Fibroblast of lung (primary cell): Measurements from ENCODE around the gene MMS22L. TPM values are rescaled to one million over a fixed set of nuclear protein-coding genes. Genes with fewer than 3 reads are reported as not detected.

ENCODE experiments used
- DNase-seq, 2 donors: peaks; one replicate each; pipeline versions ENCODE4 v3.0.0 to v3.0.0-alpha.2; 2010; ENCODE audit warnings: low read depth in 2 of 2
- H2AFZ ChIP-seq: 2 replicates; pipeline ENCODE4 v1.5.1; 2012; ENCODE audit warnings: low read length, control low read depth, inconsistent platforms
- H3K27ac ChIP-seq: 2 replicates; pipeline ENCODE4 v1.5.1; 2011; ENCODE audit warnings: low read length, control low read depth; ENCODE audit not compliant: insufficient read depth
- H3K27me3 ChIP-seq: 2 replicates; pipeline ENCODE4 v1.5.1; 2011; ENCODE audit warnings: mild to moderate bottlenecking, low read length; ENCODE audit not compliant: control insufficient read depth, insufficient read depth
- H3K36me3 ChIP-seq: 2 replicates; pipeline ENCODE4 v1.5.1; 2011; ENCODE audit warnings: low read length; ENCODE audit not compliant: control insufficient read depth, insufficient read depth
- H3K4me1 ChIP-seq: 2 replicates; pipeline ENCODE4 v1.5.1; 2011; ENCODE audit warnings: low read length; ENCODE audit not compliant: control insufficient read depth, insufficient read depth; ENCODE audit errors: extremely low read depth
- H3K4me2 ChIP-seq: 2 replicates; pipeline ENCODE4 v1.5.1; 2011; ENCODE audit warnings: low read length, control low read depth; ENCODE audit not compliant: insufficient read depth; ENCODE audit errors: extremely low read depth
- H3K4me3 ChIP-seq, 4 experiments: fragments of 200-600 bp in 1 of 4; sonication (generic) in 1 of 4; replicated peaks in 1 of 4; 2 replicates each; pipeline ENCODE4 v1.5.1; 2011 to 2016; ENCODE audit warnings: low read length in 4 of 4, low read depth in 3 of 4, mild to moderate bottlenecking in 3 of 4, control low read depth in 2 of 4, inconsistent platforms in 1 of 4, mixed read lengths in 1 of 4; ENCODE audit not compliant: insufficient read depth in 1 of 4; ENCODE audit errors: control extremely low read depth in 1 of 4
- H3K79me2 ChIP-seq: 2 replicates; pipeline ENCODE4 v1.5.1; 2012; ENCODE audit warnings: mild to moderate bottlenecking, low read length, inconsistent platforms; ENCODE audit not compliant: control insufficient read depth, insufficient read depth
- H3K9ac ChIP-seq: 2 replicates; pipeline ENCODE4 v1.5.1; 2011; ENCODE audit warnings: mild to moderate bottlenecking, low read length, control low read depth; ENCODE audit not compliant: insufficient read depth
- H3K9me3 ChIP-seq: 2 replicates; pipeline ENCODE4 v1.5.1; 2012; ENCODE audit warnings: low read depth, low read length; ENCODE audit not compliant: control insufficient read depth, insufficient read depth
- H4K20me1 ChIP-seq: 2 replicates; pipeline ENCODE4 v1.5.1; 2011; ENCODE audit warnings: low read length; ENCODE audit not compliant: control insufficient read depth, insufficient read depth; ENCODE audit errors: extremely low read depth
- CTCF ChIP-seq, 2 donors: IDR thresholded peaks in 1 of 2; conservative IDR thresholded peaks in 1 of 2; 1 replicate in 1 of 2; 2 replicates in 1 of 2; pipeline ENCODE4 v1.5.1; 2011 to 2012; ENCODE audit warnings: low read length in 2 of 2, control low read depth in 1 of 2, inconsistent platforms in 1 of 2, low read depth in 1 of 2, mild to moderate bottlenecking in 1 of 2
- EZH2 ChIP-seq: IDR thresholded peaks from 2 replicates; pipeline ENCODE4 v1.5.1; 2012; ENCODE audit warnings: low read length, control low read depth, mild to moderate bottlenecking; ENCODE audit errors: missing control alignments
- polyA plus RNA-seq, 2 donors: library from polyadenylated mRNA; depleted of rRNA in 1 of 2; stranded (reverse) in 1 of 2; unstranded in 1 of 2; fragments of >200 nt; gene quantifications; 2 replicates each; pipeline ENCODE4 v1.2.1, GENCODE V29; 2011 to 2012; ENCODE audit warnings: missing spikeins in 1 of 2
- total RNA-seq: library from RNA; depleted of rRNA; stranded (reverse); fragments of >200 nt; gene quantifications from 2 replicates; pipeline ENCODE4 v1.2.1, GENCODE V29; 2014

The MMS22L gene
- total and polyA plus RNA-seq, 2 donors (not counting 1 experiment from before 2014, with no cell fraction given): 9.5 to 11.1 TPM

GRCh38 chr6:97269821-97270220, 13.2 kb downstream of the MMS22L start:
- Histone ChIP-seq H3K9me3 (no peaks in the 10 kb centered on the region), H3K4me2 (no peak overlapping the region), H3K27me3 (no peaks in the 10 kb centered on the region), H3K9ac (no peak overlapping the region), H3K4me3 (no peak overlapping the region), H2AFZ (no peak overlapping the region), H3K4me1 (no peaks in the 10 kb centered on the region), H3K27ac (no peak overlapping the region), H3K36me3 (peaks cover 1% of the 10 kb centered on the region), H4K20me1 (no peaks in the 10 kb centered on the region), H3K79me2 (no peaks in the 10 kb centered on the region)
- no peak for TF ChIP-seq CTCF (conservative IDR thresholded peaks at IDR 0.05 in 1 of 2, IDR thresholded peaks at IDR 0.05 in 1 of 2; ENCODE audit: low read depth in 1 of 2, low read length in 2 of 2)
- TF ChIP-seq EZH2: no peak
- DNase-seq: no peak

- Histone ChIP-seq H3K79me2 (no peaks in the 10 kb centered on the region), H3K4me3 (no peak overlapping the region), H3K4me1 (no peaks in the 10 kb centered on the region), H3K36me3 (peaks cover 2% of the 10 kb centered on the region), H3K27me3 (no peaks in the 10 kb centered on the region), H3K27ac (no peak overlapping the region), H3K9ac (no peak overlapping the region), H4K20me1 (no peaks in the 10 kb centered on the region), H2AFZ (no peak overlapping the region), H3K4me2 (no peak overlapping the region), H3K9me3 (no peaks in the 10 kb centered on the region)
- DNase-seq: no peak
- no peak for TF ChIP-seq EZH2
- no peak for TF ChIP-seq CTCF (conservative IDR thresholded peaks at IDR 0.05 in 1 of 2, IDR thresholded peaks at IDR 0.05 in 1 of 2; ENCODE audit: low read depth in 1 of 2, low read length in 2 of 2)
These were observed 20.3 kb downstream of the MMS22L start for GRCh38 chr6:97262676-97263075.

GRCh38 chr6:97246842-97247241, 36.2 kb downstream of the MMS22L start:
- Histone ChIP-seq H3K36me3 (no peaks in the 10 kb centered on the region), H3K4me1 (no peaks in the 10 kb centered on the region), H2AFZ (no peak overlapping the region), H3K9me3 (no peaks in the 10 kb centered on the region), H3K27me3 (no peaks in the 10 kb centered on the region), H3K9ac (no peak overlapping the region), H3K79me2 (no peaks in the 10 kb centered on the region), H4K20me1 (no peaks in the 10 kb centered on the region), H3K4me2 (no peak overlapping the region), H3K27ac (no peak overlapping the region), H3K4me3 (no peak overlapping the region)
- no peak for DNase-seq
- TF ChIP-seq EZH2 (no peak), CTCF (conservative IDR thresholded peaks at IDR 0.05 in 1 of 2, IDR thresholded peaks at IDR 0.05 in 1 of 2; ENCODE audit: low read depth in 1 of 2, low read length in 2 of 2) (no peak)
